Measurements from ENCODE around the gene PXN. TPM values are rescaled to one million over a fixed set of nuclear protein-coding genes. Genes with fewer than 3 reads are reported as not detected.

The PXN gene
- total RNA-seq, 2 experiments from 2014 or later = 229 to 230 TPM

DNA sequence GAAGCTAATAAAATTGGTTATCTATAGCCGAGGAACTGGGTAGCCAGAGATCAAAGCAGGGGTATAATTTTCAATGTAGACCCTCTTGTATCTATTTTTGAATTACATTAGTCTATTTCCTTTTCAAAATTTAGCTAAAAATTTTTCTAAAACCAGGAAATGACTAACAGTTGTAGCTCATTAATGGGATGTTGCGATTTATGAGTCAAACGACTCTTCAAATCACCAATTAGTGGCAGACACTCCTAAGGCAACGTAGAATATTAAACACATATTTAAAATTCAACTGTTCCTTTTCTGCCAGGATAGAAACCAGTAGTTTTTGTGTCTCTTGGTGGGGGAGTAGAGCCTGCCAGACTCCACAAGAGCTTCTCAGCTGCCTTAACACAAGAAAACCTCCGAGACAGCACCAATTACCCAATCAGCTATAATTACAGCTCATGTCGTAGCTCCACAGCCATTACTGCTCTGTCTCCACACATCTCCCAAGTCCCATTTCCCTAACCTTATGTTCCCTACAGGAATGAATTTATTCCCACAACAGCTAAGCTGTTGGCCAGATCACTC lies 97.9 kb downstream of the PXN start:
- no peak overlapping the region for H3K27ac Mint-ChIP-seq

DNA sequence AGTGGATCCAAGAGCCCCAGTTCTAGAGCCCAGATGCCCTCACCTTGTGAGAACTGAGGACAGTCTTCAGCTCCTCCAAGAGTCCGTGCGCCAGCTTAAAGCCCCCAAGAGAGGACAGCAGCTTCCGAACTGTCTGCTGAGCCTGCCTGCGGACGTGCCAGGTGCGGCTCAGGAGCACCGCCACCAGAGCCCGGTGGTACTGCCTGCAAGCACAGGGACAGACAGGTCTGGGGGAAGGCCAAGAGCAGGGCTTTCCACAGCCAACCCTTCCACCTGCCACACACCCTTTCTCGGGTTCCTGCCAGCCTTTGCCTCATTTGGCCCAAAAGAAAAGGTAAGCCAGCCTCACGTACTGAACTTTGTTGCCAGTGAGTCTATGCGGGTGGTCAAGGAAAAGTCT lies 101.2 kb downstream of the PXN start:
- no peak for DNase-seq
- Histone ChIP-seq H3K4me1 (ENCODE audit: insufficient read depth, low read length) (no peaks in the 10 kb centered on the region), H3K4me3 (ENCODE audit: low read length) (no peak overlapping the region), H3K27ac (ENCODE audit: low read depth in 1 of 2, low read length in 2 of 2) (no peak overlapping the region), H3K27me3 (ENCODE audit: control insufficient read depth in 1 of 2, insufficient read depth in 2 of 2, low read length in 2 of 2) (no peaks in the 10 kb centered on the region), H3K36me3 (ENCODE audit: insufficient read depth, low read length) (peaks cover 74% of the 10 kb centered on the region), H3K9me3 (ENCODE audit: control insufficient read depth in 1 of 2, insufficient read depth in 1 of 2, low read length in 2 of 2) (no peaks in the 10 kb centered on the region)
- H3K4me3 Mint-ChIP-seq = no peak overlapping the region
- ATAC-seq (ENCODE audit: poor library complexity) = no peak
- H3K9me3 Mint-ChIP-seq = no peaks in the 10 kb centered on the region
- ChIA-PET POLR2A (no interaction called here), CTCF (no interaction called here)
- intact Hi-C loops (cut with DNase I, micrococcal nuclease) = no loop called here
- TF ChIP-seq, protein P1, sequence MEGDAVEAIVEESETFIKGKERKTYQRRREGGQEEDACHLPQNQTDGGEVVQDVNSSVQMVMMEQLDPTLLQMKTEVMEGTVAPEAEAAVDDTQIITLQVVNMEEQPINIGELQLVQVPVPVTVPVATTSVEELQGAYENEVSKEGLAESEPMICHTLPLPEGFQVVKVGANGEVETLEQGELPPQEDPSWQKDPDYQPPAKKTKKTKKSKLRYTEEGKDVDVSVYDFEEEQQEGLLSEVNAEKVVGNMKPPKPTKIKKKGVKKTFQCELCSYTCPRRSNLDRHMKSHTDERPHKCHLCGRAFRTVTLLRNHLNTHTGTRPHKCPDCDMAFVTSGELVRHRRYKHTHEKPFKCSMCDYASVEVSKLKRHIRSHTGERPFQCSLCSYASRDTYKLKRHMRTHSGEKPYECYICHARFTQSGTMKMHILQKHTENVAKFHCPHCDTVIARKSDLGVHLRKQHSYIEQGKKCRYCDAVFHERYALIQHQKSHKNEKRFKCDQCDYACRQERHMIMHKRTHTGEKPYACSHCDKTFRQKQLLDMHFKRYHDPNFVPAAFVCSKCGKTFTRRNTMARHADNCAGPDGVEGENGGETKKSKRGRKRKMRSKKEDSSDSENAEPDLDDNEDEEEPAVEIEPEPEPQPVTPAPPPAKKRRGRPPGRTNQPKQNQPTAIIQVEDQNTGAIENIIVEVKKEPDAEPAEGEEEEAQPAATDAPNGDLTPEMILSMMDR (IDR thresholded peaks at IDR 0.05) = no peak
- H3K4me1 Mint-ChIP-seq (ENCODE audit: low read depth) = no peaks in the 10 kb centered on the region
- no peaks in the 10 kb centered on the region for H3K27me3 Mint-ChIP-seq
- H3K36me3 Mint-ChIP-seq (ENCODE audit: low read depth) = peaks cover 81% of the 10 kb centered on the region
- H3K27ac Mint-ChIP-seq = no peak overlapping the region

More for the DNA sequence above, 97.9 kb downstream of the PXN start:
- no peak overlapping the region for H3K4me3 Mint-ChIP-seq
- ATAC-seq (ENCODE audit: poor library complexity) (no peak), DNase-seq (no peak)
- POLR2A ChIA-PET = interaction anchor here (1.8 kb wide), 1 partner anchor 34 kb away, joined by 6 read pairs; the partner anchor contains the start of gene RPLP0
- H3K36me3 Mint-ChIP-seq (ENCODE audit: low read depth) = peaks cover 77% of the 10 kb centered on the region
- Histone ChIP-seq H3K36me3 (ENCODE audit: insufficient read depth, low read length) (peaks cover 71% of the 10 kb centered on the region), H3K27me3 (ENCODE audit: control insufficient read depth in 1 of 2, insufficient read depth in 2 of 2, low read length in 2 of 2) (no peaks in the 10 kb centered on the region), H3K4me3 (ENCODE audit: low read length) (no peak overlapping the region), H3K4me1 (ENCODE audit: insufficient read depth, low read length) (no peaks in the 10 kb centered on the region), H3K9me3 (ENCODE audit: control insufficient read depth in 1 of 2, insufficient read depth in 1 of 2, low read length in 2 of 2) (no peaks in the 10 kb centered on the region), H3K27ac (ENCODE audit: low read depth in 1 of 2, low read length in 2 of 2) (no peak overlapping the region)
- CTCF ChIA-PET = interaction anchor here (0.8 kb wide), 1 partner anchor 36 kb away, joined by 3 read pairs; no protein-coding TSS in a partner anchor
- no peaks in the 10 kb centered on the region for H3K9me3 Mint-ChIP-seq
- H3K27me3 Mint-ChIP-seq = no peaks in the 10 kb centered on the region
- intact Hi-C loops (cut with DNase I, micrococcal nuclease) = no loop called here
- no peaks in the 10 kb centered on the region for H3K4me1 Mint-ChIP-seq (ENCODE audit: low read depth)
- TF ChIP-seq, protein P1 (IDR thresholded peaks at IDR 0.05) = no peak

DNA sequence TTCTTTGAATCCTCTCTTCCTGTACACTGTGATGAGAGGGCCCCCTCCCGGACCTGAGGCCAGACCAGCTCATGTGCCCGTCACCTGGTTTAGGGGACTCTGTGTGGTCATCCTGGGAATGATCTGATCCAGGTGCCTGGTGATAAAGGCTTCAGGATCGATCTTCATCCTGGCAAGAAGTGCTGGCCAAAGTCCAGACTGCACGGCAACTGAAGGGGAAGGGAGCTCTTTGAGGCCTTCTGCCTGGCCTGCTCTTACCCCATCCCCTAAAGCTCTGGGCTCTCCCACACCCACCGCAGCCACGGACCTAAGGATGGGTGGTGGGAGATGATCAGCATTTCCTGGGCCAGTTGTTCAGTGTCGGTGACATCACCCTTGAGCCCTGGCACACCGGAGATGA lies 102.8 kb downstream of the PXN start:
- H3K27ac Mint-ChIP-seq = no peak overlapping the region
- DNase-seq = no peak
- Histone ChIP-seq H3K27me3 (ENCODE audit: control insufficient read depth in 1 of 2, insufficient read depth in 2 of 2, low read length in 2 of 2) (no peaks in the 10 kb centered on the region), H3K4me3 (ENCODE audit: low read length) (no peak overlapping the region), H3K9me3 (ENCODE audit: control insufficient read depth in 1 of 2, insufficient read depth in 1 of 2, low read length in 2 of 2) (no peaks in the 10 kb centered on the region), H3K27ac (ENCODE audit: low read depth in 1 of 2, low read length in 2 of 2) (no peak overlapping the region), H3K36me3 (ENCODE audit: insufficient read depth, low read length) (peaks cover 75% of the 10 kb centered on the region), H3K4me1 (ENCODE audit: insufficient read depth, low read length) (no peaks in the 10 kb centered on the region)
- H3K9me3 Mint-ChIP-seq = no peaks in the 10 kb centered on the region
- intact Hi-C loops (cut with DNase I, micrococcal nuclease) = no loop called here
- CTCF ChIA-PET = no interaction called here
- no peak overlapping the region for H3K4me3 Mint-ChIP-seq
- TF ChIP-seq, protein P1 (IDR thresholded peaks at IDR 0.05) = no peak
- no peaks in the 10 kb centered on the region for H3K4me1 Mint-ChIP-seq (ENCODE audit: low read depth)
- H3K36me3 Mint-ChIP-seq (ENCODE audit: low read depth) = peaks cover 82% of the 10 kb centered on the region
- POLR2A ChIA-PET = no interaction called here
- H3K27me3 Mint-ChIP-seq = no peaks in the 10 kb centered on the region
- no peak for ATAC-seq (ENCODE audit: poor library complexity)
